Activated CD4-positive, alpha-beta T cell treated with anti-CD3 and anti-CD28 coated beads for 4 hours (primary cell): ENCODE results near the gene MXI1.

Source experiments
- DNase-seq, 2 donors: peaks; one replicate each; pipeline ENCODE4 v3.0.0-alpha.2; 2020

The MXI1 gene

GRCh38 chr10:110278562-110279406 lies 71.4 kb downstream of the MXI1 start:
- DNase-seq = no peak

GRCh38 chr10:110279407-110279986 lies 72.1 kb downstream of the MXI1 start:
- peak; percentile 48 to 58 for DNase-seq

GRCh38 chr10:110284262-110284661 lies 76.9 kb downstream of the MXI1 start:
- no peak for DNase-seq

- DNase-seq = no peak
Observed at GRCh38 chr10:110285501-110285900, 78.1 kb downstream of the MXI1 start.

GRCh38 chr10:110286841-110287240 lies 79.4 kb downstream of the MXI1 start:
- no peak for DNase-seq

GRCh38 chr10:110296966-110297365 lies 89.6 kb downstream of the MXI1 start:
- DNase-seq = no peak

GRCh38 chr10:110300486-110300986 lies 93.1 kb downstream of the MXI1 start:
- DNase-seq = no peak

GRCh38 chr10:110303681-110304080 lies 96.3 kb downstream of the MXI1 start:
- DNase-seq = no peak

- DNase-seq = no peak
Observed at GRCh38 chr10:110304394-110304779, 97.0 kb downstream of the MXI1 start.

- DNase-seq = peak; percentile 95 to 97
Observed at GRCh38 chr10:110304780-110305421, 97.5 kb downstream of the MXI1 start, which contains the start of gene SMNDC1. TSS of gene SMNDC1 (minus strand) at chr10:110304920. CDS start at chr10:110303587, 1,333 bp downstream.

- peak; percentile 53 to 60 for DNase-seq
Observed at GRCh38 chr10:110305767-110306451, 98.5 kb downstream of the MXI1 start.

GRCh38 chr10:110306452-110306768 lies 99.0 kb downstream of the MXI1 start:
- DNase-seq = no peak

GRCh38 chr10:110307805-110308204 lies 100.4 kb downstream of the MXI1 start:
- DNase-seq = no peak

- no peak for DNase-seq
Observed at GRCh38 chr10:110310741-110311140, 103.3 kb downstream of the MXI1 start.

- DNase-seq = peak; percentile 49 to 56
Observed at GRCh38 chr10:110311357-110311949, 104.0 kb downstream of the MXI1 start.

- DNase-seq = no peak
Observed at GRCh38 chr10:110312206-110312605, 104.8 kb downstream of the MXI1 start.

- DNase-seq = no peak
Observed at GRCh38 chr10:110313674-110314073, 106.3 kb downstream of the MXI1 start.

- no peak for DNase-seq
Observed at GRCh38 chr10:110317866-110318850, 110.8 kb downstream of the MXI1 start.

- DNase-seq = no peak
Observed at GRCh38 chr10:110321869-110322620, 114.6 kb downstream of the MXI1 start.

- no peak for DNase-seq
Observed at GRCh38 chr10:110323503-110323902, 116.1 kb downstream of the MXI1 start.
